Coronary artery (tissue), 2 donors: Measurements from ENCODE around the gene TCFL5.
A peak's percentile ranks its signal among the peaks of the same experiment; 100 is the strongest.
"Not testable (repeated sequence)": the region's sequence is repeated elsewhere in the genome, so short reads cannot be mapped to it uniquely, and the experiment has no call there.

Experiments used
- DNase-seq: peaks from one replicate; pipeline ENCODE4 v3.0.0-alpha.2; 2017; ENCODE audit warnings: low spot score
- H3K27ac ChIP-seq, 2 donors: fragments of 200-600 bp; sonication (generic); one replicate each; pipeline ENCODE4 v1.5.1; 2016 to 2019
- H3K4me3 ChIP-seq: fragments of 200-600 bp; sonication (generic); 2 replicates; pipeline ENCODE4 v1.5.1; 2016; ENCODE audit warnings: mild to moderate bottlenecking, moderate library complexity
- TF ChIP-seq, protein P1 (sequence below): fragments of 200-600 bp; sonication (generic); IDR thresholded peaks from one replicate; pipeline ENCODE4 v1.5.1; 2019; ENCODE audit warnings: antibody characterized with exemption

Gene TCFL5

DNA sequence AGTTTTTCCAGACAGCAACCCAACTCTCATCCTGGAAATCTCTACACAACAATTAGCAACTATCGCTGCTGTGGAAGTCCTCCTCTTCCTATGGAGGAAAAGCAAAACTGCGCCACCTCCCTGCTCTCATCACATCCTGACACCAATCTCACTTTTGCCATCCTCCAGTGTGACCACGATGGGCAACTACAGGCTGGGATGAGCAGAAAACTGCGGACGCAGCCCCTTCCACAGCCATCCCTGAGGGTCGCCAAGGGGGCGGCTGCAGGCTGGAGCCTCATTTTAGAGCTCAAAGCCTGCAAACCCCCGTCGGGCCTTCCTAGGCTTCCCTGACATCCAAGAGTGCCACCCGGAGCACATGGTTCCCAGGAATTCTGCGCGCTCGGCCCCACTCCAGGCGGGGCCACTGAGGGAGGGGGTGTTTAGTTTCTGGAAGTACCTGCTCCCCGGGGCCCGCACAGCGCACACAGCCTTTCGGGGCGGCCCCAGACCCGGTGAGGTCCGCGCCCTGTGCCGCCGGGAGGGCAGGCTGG is 1.2 kb downstream of the TCFL5 start:
- DNase-seq = no peak
- TF ChIP-seq, protein P1, sequence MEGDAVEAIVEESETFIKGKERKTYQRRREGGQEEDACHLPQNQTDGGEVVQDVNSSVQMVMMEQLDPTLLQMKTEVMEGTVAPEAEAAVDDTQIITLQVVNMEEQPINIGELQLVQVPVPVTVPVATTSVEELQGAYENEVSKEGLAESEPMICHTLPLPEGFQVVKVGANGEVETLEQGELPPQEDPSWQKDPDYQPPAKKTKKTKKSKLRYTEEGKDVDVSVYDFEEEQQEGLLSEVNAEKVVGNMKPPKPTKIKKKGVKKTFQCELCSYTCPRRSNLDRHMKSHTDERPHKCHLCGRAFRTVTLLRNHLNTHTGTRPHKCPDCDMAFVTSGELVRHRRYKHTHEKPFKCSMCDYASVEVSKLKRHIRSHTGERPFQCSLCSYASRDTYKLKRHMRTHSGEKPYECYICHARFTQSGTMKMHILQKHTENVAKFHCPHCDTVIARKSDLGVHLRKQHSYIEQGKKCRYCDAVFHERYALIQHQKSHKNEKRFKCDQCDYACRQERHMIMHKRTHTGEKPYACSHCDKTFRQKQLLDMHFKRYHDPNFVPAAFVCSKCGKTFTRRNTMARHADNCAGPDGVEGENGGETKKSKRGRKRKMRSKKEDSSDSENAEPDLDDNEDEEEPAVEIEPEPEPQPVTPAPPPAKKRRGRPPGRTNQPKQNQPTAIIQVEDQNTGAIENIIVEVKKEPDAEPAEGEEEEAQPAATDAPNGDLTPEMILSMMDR = no peak
- Histone ChIP-seq H3K27ac (no peak overlapping the region), H3K4me3 (peak overlapping the region; percentile 87)

DNA sequence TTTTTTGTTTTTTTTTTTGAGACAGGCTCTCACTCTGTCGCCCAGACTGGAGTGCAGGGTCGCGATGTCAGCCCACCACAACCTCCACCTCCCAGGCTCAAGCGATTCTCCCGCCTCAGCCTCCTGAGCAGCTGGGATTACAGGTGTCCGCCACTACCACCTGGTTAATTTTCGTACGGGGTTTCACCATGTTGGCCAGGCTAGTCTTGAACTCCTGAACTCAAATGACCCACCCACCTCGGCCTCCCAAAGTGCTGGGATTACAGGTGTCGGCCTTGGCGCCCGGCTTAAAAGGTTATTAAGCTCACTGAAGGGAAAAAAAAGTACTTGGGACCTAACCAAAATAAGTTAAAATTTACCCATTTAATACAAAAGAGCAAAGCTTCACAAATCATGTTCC is 1.9 kb downstream of the TCFL5 start:
- TF ChIP-seq, protein P1 = no peak
- Histone ChIP-seq H3K27ac (no peak overlapping the region), H3K4me3 (no peak overlapping the region)
- DNase-seq = no peak

DNA sequence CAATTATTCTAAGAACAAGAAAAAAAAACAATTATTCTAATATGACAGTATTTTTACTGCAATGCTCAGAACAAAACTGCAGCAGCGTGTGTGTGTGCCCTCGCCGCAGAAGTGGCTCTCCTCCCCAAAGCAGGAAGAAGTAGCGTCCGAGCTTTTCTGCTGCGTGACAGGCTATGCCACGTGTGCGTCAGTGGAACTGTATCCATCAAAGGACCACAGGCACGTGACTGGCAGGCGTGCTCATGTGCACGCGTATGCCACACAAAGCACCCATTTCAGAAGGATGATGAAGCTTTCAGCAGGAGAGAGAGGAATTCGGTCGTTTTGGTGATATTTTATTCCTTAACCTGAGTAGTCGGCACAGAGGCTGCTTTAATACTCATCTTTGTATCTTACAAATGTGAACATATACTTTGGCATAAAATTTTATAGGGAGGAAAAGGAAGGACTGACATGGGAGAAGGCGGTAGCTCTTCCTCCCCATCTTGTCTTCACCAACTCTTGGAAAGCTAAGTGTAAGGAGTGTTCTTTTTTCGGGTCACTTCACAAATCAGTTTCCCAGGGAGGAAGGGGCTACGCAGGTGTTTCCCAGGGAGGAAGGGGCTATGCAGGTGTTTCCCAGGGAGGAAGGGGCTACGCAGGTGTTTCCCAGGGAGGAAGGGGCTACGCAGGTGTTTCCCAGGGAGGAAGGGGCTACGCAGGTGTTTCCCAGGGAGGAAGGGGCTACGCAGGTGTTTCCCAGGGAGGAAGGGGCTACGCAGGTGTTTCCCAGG is 3.4 kb downstream of the TCFL5 start:
- Histone ChIP-seq H3K4me3 (no peak overlapping the region), H3K27ac (no peak overlapping the region)
- DNase-seq = no peak
- TF ChIP-seq, protein P1 = no peak

DNA sequence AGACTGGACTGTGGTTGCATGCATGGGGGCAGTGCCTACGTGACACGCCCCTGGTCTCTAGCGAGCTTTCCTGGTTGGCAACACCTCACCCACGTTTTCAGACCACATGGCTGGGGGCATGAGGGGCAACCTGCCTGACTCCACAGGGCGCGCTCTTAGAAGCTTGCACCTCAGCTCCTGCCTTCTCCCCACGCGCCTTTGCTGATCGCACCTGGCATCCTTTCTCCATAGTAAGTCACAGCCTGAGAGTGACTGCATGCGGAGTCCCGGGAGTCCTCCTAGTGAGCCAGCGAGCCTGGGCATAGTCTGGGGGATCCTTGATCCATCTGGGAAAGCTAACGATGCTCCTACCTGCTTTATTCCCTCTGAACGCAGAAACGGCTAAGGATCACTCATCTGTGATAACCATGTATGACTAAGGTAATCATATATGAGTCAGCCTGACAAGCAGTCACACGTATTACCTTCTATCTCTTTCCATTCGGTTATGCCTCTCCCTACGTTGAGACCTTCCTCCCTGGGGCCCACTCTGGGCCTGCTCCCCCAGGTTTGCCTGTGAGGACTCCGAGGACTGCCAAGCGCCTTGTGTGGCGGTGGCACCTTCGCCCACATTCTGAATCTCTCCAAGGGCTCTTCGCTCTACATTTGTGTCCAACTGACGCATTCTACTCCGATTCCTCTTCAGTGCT is 4.5 kb downstream of the TCFL5 start:
- no peak overlapping the region for H3K4me3 ChIP-seq
- DNase-seq = no peak
- no peak overlapping the region for H3K27ac ChIP-seq
- TF ChIP-seq, protein P1 = no peak

DNA sequence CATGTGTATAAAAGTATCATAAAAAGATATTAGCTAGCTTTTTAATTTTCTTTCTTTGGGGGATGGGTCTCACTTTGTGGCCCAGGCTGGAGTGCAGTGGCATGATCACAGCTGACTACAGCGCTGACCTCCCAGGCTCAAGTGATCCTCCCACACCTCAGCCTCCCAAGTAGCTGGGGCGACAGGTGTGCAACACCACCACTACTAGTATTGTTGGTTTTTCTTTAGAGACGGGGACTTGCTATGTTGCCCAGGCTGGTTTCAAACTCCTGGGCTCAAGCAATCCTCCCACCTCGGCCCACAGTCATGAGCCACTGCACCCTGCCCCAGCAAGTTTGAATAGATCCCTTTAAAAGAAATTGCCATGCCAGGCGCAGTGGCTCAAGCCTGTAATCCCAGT is 6.5 kb downstream of the TCFL5 start:
- H3K4me3 ChIP-seq = no peak overlapping the region
- TF ChIP-seq, protein P1 = no peak
- H3K27ac ChIP-seq = no peak overlapping the region
- DNase-seq = no peak

DNA sequence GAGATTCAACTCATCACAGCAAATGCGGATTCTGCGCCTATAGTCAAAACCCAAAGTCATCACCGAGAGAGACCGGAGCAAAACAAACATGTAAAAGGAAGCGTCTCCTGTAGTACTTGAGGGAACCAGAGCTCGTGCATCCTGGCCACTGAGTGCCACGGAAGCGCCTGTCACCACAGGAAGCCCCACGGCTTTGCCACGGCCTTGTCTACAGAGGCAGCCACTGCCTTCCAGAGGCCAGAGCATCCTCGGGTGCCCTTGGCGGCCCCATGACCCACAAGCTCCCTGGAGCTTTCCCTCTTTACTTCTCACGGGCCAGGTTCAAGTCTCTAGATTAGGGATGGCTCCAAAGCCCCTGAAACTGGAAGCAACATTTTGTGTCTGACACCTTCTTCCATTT is 7.5 kb downstream of the TCFL5 start:
- DNase-seq = no peak
- no peak overlapping the region for H3K27ac ChIP-seq
- TF ChIP-seq, protein P1 = no peak
- no peak overlapping the region for H3K4me3 ChIP-seq

DNA sequence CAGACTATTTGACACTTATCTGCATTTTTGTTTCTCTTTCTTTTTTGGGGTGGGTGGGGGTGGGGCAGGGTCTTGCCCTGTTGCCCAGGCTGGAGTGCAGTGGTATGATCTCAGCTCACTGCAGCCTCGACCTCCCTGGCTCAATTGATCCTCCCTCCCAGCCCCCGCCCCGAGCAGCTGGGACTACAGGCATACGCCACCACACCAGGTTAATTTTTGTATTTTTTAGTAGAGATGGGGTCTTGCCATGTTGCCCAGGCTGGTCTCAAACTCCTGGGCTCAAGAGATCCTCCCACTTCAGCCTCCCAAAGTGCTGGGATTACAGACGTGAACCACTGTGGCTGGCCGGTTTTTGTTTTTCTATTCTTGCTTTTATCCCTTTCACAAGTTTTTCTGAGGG is 8.3 kb downstream of the TCFL5 start:
- H3K27ac ChIP-seq, DNase-seq, H3K4me3 ChIP-seq: not testable (repeated sequence)
